ENCODE data around the gene COLEC12. TPM values are rescaled to one million over a fixed set of nuclear protein-coding genes. Genes with fewer than 3 reads are reported as not detected.
A peak's percentile ranks its signal among the peaks of the same experiment; 100 is the strongest.

COLEC12 gene
- total and polyA plus RNA-seq, 5 donors from 2014 or later, result not detected

DNA sequence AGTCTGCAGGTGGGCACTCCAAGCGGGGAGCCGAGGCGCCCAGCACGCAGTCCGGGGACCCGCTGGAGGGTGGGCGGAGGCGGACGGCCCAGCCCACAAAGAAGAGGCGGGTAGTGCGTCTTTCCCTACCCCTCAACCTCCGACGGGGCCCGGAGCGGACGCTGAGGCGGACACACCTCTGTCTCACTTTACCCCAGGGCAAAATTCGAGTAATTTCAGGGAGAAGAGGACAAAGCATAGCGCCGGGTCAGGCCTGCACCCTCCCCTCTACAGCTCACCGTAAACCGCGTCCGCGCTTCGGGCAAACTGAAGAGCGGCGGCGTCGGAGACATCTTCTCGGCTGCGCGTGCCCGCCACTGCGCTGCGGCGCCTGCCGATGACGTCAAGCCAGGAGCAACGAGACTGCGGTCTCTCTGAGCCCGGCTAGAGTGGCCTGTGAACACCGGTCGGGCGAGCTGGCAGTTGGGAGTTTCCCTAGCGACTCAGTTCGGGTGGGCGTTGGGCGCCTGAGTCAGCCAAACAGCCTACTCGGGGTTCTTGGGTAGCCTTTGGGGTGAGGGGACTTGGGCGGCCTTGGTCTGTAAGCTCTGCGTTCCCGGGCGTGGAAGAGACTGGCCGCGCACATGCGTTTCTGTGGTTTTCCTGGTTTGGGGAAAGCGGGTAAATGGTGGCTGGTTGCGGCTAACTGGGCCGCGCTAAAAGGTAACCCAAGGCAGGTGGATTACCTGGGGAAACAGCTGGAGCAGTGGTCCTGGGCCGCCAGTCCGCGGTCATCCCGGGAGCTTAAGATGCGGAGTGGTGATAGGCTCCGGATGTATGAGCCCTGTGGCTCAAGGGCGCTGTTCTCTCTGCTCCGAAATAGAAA, 232.6 kb downstream of the COLEC12 start, which contains the start of gene THOC1:
THOC1 (minus strand) TSS at position 360 of the 865 bp plus-strand sequence; CDS start at position 332, 28 bp downstream.
- ATAC-seq (ENCODE audit: low read depth in 2 of 2), result peak; percentile 94 to 95
- peak within 1 kb of the TSS; percentile 96 to 100 (median 100) for H3K4me3 Mint-ChIP-seq
- Histone ChIP-seq H3K4me3 (ENCODE audit: low read depth, low read length) (peak within 1 kb of the TSS; percentile 94), H3K27ac (ENCODE audit: insufficient read depth, low read length, poor library complexity, severe bottlenecking) (peak within 1 kb of the TSS; percentile 96), H3K9me3 (ENCODE audit: control insufficient read depth in 2 of 2, low read length in 2 of 2) (no peaks in the 10 kb centered on the region), H3K36me3 (ENCODE audit: control insufficient read depth, insufficient read depth, low read length) (peaks cover 20% of the 10 kb centered on the region), H3K4me1 (ENCODE audit: control insufficient read depth, insufficient read depth, low read length, poor library complexity, severe bottlenecking) (peaks cover 20% of the 10 kb centered on the region), H3K27me3 (ENCODE audit: control insufficient read depth, insufficient read depth, low read length) (no peaks in the 10 kb centered on the region)
- H3K9me3 Mint-ChIP-seq, result no peaks in the 10 kb centered on the region
- peaks cover 15 to 53% (median 34%) of the 10 kb centered on the region in 4 donors for H3K4me1 Mint-ChIP-seq
- peak within 1 kb of the TSS; percentile 99 to 100 (median 100) for H3K27ac Mint-ChIP-seq
- peaks cover 14% of the 10 kb centered on the region for H3K36me3 Mint-ChIP-seq
- H3K27me3 Mint-ChIP-seq, result peaks cover 4% of the 10 kb centered on the region
- DNase-seq, result peak; percentile 88 to 94 (median 93)

DNA sequence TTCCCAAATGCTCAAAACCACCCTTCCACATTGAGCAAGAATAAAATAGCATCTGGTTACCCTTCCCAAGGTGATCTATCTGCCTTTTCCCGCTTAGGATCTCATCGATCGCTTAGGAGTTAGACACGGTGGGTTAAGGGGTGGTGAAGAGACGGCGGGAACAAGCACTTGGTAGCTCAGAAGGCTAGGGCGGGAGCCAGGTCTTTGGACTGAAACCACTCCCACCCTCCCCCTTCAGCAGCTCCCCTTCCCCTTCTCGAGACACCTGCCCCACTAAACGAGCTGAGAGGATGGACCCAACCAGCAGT, 233.2 kb downstream of the COLEC12 start:
- no peak for DNase-seq
- H3K27me3 ChIP-seq (ENCODE audit: control insufficient read depth, insufficient read depth, low read length), result no peaks in the 10 kb centered on the region

More for the DNA sequence above, 233.2 kb downstream of the COLEC12 start:
- peaks cover 25% of the 10 kb centered on the region for H3K36me3 ChIP-seq (ENCODE audit: control insufficient read depth, insufficient read depth, low read length)
- no peaks in the 10 kb centered on the region for H3K9me3 ChIP-seq (ENCODE audit: control insufficient read depth in 2 of 2, low read length in 2 of 2)
- Mint-ChIP-seq H3K27me3 (peaks cover 4% of the 10 kb centered on the region), H3K4me1 (peaks cover 15 to 53% (median 35%) of the 10 kb centered on the region in 4 donors), H3K36me3 (peaks cover 14% of the 10 kb centered on the region), H3K9me3 (no peaks in the 10 kb centered on the region), H3K4me3 (peak overlapping the region; percentile 96 to 100 (median 100)), H3K27ac (peak overlapping the region; percentile 92 to 100 (median 99))
- H3K4me1 ChIP-seq (ENCODE audit: control insufficient read depth, insufficient read depth, low read length, poor library complexity, severe bottlenecking), result peaks cover 20% of the 10 kb centered on the region
- H3K4me3 ChIP-seq (ENCODE audit: low read depth, low read length), result peak overlapping the region; percentile 94
- ATAC-seq (ENCODE audit: low read depth in 2 of 2), result no peak
- peak overlapping the region; percentile 96 for H3K27ac ChIP-seq (ENCODE audit: insufficient read depth, low read length, poor library complexity, severe bottlenecking)

Other genes starting within 250 kb of the COLEC12 start
- 86.3 TPM for gene THOC1, start 232.7 kb downstream of the COLEC12 start, total RNA-seq
- 10 to 100 TPM; 14.9 to 22.8 (median 16.6) TPM for gene THOC1, start 232.7 kb downstream of the COLEC12 start, polyA plus RNA-seq
- gene CETN1, start 79.7 kb upstream of the COLEC12 start, total RNA-seq, result not detected
- not detected for gene CETN1, start 79.7 kb upstream of the COLEC12 start, polyA plus RNA-seq
- gene CLUL1, start 96.3 kb upstream of the COLEC12 start, total RNA-seq, result not detected
- not detected for gene CLUL1, start 96.3 kb upstream of the COLEC12 start, polyA plus RNA-seq
- gene TYMS, start 157.0 kb upstream of the COLEC12 start, total RNA-seq, result 7.3 TPM
- gene TYMS, start 157.0 kb upstream of the COLEC12 start, polyA plus RNA-seq, result 10 to 100 TPM in 2 of 4 donors, 1 to 10 TPM in 2; 4.9 to 14.4 (median 10.1) TPM
- 58.4 TPM for gene ENOSF1, start 211.9 kb upstream of the COLEC12 start, total RNA-seq
- gene ENOSF1, start 211.9 kb upstream of the COLEC12 start, polyA plus RNA-seq, result 10 to 100 TPM in 1 of 4 donors, 1 to 10 TPM in 3; 6.1 to 12.0 (median 9.6) TPM

Measured in CD4-positive, CD25-positive, alpha-beta regulatory T cell (primary cell).